GM13977 (cell line): Measurements from ENCODE around the gene SORBS2.

ENCODE experiments used
- DNase-seq: peaks from one replicate; pipeline ENCODE4 v3.0.0; 2012; ENCODE audit warnings: low spot score
- CTCF ChIP-seq: IDR thresholded peaks from 2 replicates; pipeline ENCODE4 v1.5.1; 2012; ENCODE audit warnings: mild to moderate bottlenecking, control low read depth; ENCODE audit not compliant: insufficient read depth; ENCODE audit errors: extremely low read depth, missing control alignments
- in situ Hi-C: fragments of 300-500 bp; cut with MboI; formaldehyde crosslinking; loops from one replicate; pipeline ENCODE4 v1.12.0; 2022; ENCODE audit warnings: low sequenced_read_pairs, low pct_unique_long_range_greater_than_20kb, mixed read lengths, inconsistent platforms; ENCODE audit not compliant: unreplicated experiment

The SORBS2 gene

GRCh38 chr4:185805262-185805802, 6.7 kb downstream of the SORBS2 start:
- in situ Hi-C loops: no loop called here
- no peak for TF ChIP-seq CTCF

GRCh38 chr4:185803022-185803421, 9.0 kb downstream of the SORBS2 start:
- no peak for TF ChIP-seq CTCF
- no peak for DNase-seq
- in situ Hi-C loops: no loop called here

More at GRCh38 chr4:185805262-185805802, 6.7 kb downstream of the SORBS2 start:
- DNase-seq: no peak

GRCh38 chr4:185801471-185801870, 10.5 kb downstream of the SORBS2 start:
- in situ Hi-C loops: no loop called here
- DNase-seq: no peak
- no peak for TF ChIP-seq CTCF

- TF ChIP-seq CTCF: no peak
- in situ Hi-C loops: no loop called here
- DNase-seq: no peak
These were observed 11.6 kb downstream of the SORBS2 start for GRCh38 chr4:185800266-185800945.

GRCh38 chr4:185799442-185799841, 12.6 kb downstream of the SORBS2 start:
- in situ Hi-C loops: no loop called here
- TF ChIP-seq CTCF: no peak
- no peak for DNase-seq

- no peak for DNase-seq
- in situ Hi-C loops: no loop called here
These were observed 14.2 kb downstream of the SORBS2 start for GRCh38 chr4:185797596-185798338.

More at GRCh38 chr4:185797596-185798338, 14.2 kb downstream of the SORBS2 start:
- no peak for TF ChIP-seq CTCF
